Trophoblast cell (in vitro differentiated cells and primary cell): Measurements from ENCODE around the gene SLC22A1.

Source experiments
- DNase-seq, 2 donors: peaks; one replicate each; pipeline ENCODE4 v3.0.0-alpha.2; 2016
- H2AFZ ChIP-seq: 2 replicates; pipeline ENCODE4 v1.6.1; 2013; ENCODE audit warnings: low read length, moderate library complexity, mild to moderate bottlenecking; ENCODE audit not compliant: insufficient read depth, poor library complexity
- H2AK5ac ChIP-seq: 2 replicates; pipeline ENCODE4 v1.6.1; 2013; ENCODE audit warnings: mild to moderate bottlenecking, low read length
- H2BK120ac ChIP-seq: 2 replicates; pipeline ENCODE4 v1.6.1; 2013; ENCODE audit warnings: low read length, mild to moderate bottlenecking, moderate library complexity; ENCODE audit not compliant: insufficient read depth, poor library complexity
- H2BK12ac ChIP-seq: 2 replicates; pipeline ENCODE4 v1.6.1; 2013; ENCODE audit warnings: mild to moderate bottlenecking, low read length, moderate library complexity
- H2BK5ac ChIP-seq: 2 replicates; pipeline ENCODE4 v1.6.1; 2013; ENCODE audit warnings: low read length, low read depth, moderate library complexity, mild to moderate bottlenecking; ENCODE audit not compliant: poor library complexity
- H3K14ac ChIP-seq: 2 replicates; pipeline ENCODE4 v1.6.1; 2013; ENCODE audit warnings: mild to moderate bottlenecking, low read length
- H3K18ac ChIP-seq: 2 replicates; pipeline ENCODE4 v1.6.1; 2013; ENCODE audit warnings: mild to moderate bottlenecking, low read length
- H3K23ac ChIP-seq: 2 replicates; pipeline ENCODE4 v1.6.1; 2013; ENCODE audit warnings: low read length
- H3K27ac ChIP-seq: 2 replicates; pipeline ENCODE4 v1.5.1; 2013; ENCODE audit warnings: low read depth, mild to moderate bottlenecking, inconsistent platforms, low read length, moderate library complexity
- H3K27me3 ChIP-seq: 2 replicates; pipeline ENCODE4 v1.6.1; 2013; ENCODE audit warnings: inconsistent platforms, mild to moderate bottlenecking, low read length, moderate library complexity; ENCODE audit not compliant: insufficient read depth
- H3K36me3 ChIP-seq, 2 experiments: 1 replicate in 1 of 2; 2 replicates in 1 of 2; pipeline ENCODE4 v1.6.1; 2013; ENCODE audit warnings: low read length in 2 of 2, mild to moderate bottlenecking in 2 of 2, moderate library complexity in 1 of 2; ENCODE audit not compliant: insufficient read depth in 2 of 2, control insufficient read depth in 1 of 2
- H3K4ac ChIP-seq: 2 replicates; pipeline ENCODE4 v1.6.1; 2013; ENCODE audit warnings: low read depth, mild to moderate bottlenecking, low read length, moderate library complexity
- H3K4me1 ChIP-seq, 2 experiments: 1 replicate in 1 of 2; 2 replicates in 1 of 2; pipeline ENCODE4 v1.6.1; 2013; ENCODE audit warnings: low read length in 2 of 2, mild to moderate bottlenecking in 2 of 2, moderate library complexity in 1 of 2; ENCODE audit not compliant: insufficient read depth in 2 of 2, control insufficient read depth in 1 of 2
- H3K4me2 ChIP-seq: 2 replicates; pipeline ENCODE4 v1.6.1; 2013; ENCODE audit warnings: inconsistent platforms, mild to moderate bottlenecking, low read length, moderate library complexity
- H3K4me3 ChIP-seq: 2 replicates; pipeline ENCODE4 v1.5.1; 2013; ENCODE audit warnings: mild to moderate bottlenecking, low read depth, low read length, inconsistent platforms
- H3K79me1 ChIP-seq: one replicate; pipeline ENCODE4 v1.6.1; 2013; ENCODE audit warnings: low read length
- H3K79me2 ChIP-seq: 2 replicates; pipeline ENCODE4 v1.6.1; 2013; ENCODE audit warnings: low read length, mild to moderate bottlenecking; ENCODE audit not compliant: control insufficient read depth, insufficient read depth, poor library complexity
- H3K9ac ChIP-seq: 2 replicates; pipeline ENCODE4 v1.6.1; 2013; ENCODE audit warnings: mild to moderate bottlenecking, low read length
- H3K9me3 ChIP-seq: 2 replicates; pipeline ENCODE4 v1.6.1; 2013; ENCODE audit warnings: low read depth, mild to moderate bottlenecking, control low read depth, inconsistent platforms, low read length; ENCODE audit not compliant: insufficient read depth
- H4K12ac ChIP-seq: 2 replicates; pipeline ENCODE4 v1.6.1; 2013; ENCODE audit warnings: low read depth, mild to moderate bottlenecking, low read length, moderate library complexity
- H4K8ac ChIP-seq: 2 replicates; pipeline ENCODE4 v1.6.1; 2013; ENCODE audit warnings: low read depth, mild to moderate bottlenecking, low read length, moderate library complexity
- H4K91ac ChIP-seq: one replicate; pipeline ENCODE4 v1.6.1; 2013; ENCODE audit warnings: low read depth, mild to moderate bottlenecking, low read length, moderate library complexity
- WGBS: extraction: QIAGEN DNeasy Blood & Tissue Kit; methylation state at CpG from one replicate; pipeline ENCODE4 v1.1.7; 2013; ENCODE audit warnings: missing lambda C conversion rate; ENCODE audit not compliant: insufficient read length, insufficient coverage; ENCODE audit errors: extremely low coverage; 5-methylcytosine and 5-hydroxymethylcytosine counted together

Gene SLC22A1

DNA sequence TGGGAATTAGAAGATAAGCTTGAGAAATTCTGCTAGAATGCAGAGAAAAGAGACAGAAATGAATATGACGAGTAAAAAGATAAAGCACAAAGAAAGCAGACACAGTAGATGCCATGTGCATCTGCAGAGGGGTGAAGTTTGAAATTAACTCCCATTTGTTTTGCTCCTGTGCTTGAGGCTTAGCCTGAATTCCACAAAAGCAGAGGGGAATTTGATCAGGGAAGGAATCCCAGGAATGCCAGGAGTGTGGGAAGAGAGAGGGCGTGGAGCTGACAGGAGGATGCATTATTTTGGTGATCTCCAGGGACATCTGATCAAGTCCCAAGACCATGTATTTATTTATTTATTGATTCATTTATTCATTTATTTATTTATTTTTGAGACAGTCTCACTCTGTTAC is 55.6 kb downstream of the SLC22A1 start:
- no peaks in the 10 kb centered on the region for H3K9me3 ChIP-seq
- no peaks in the 10 kb centered on the region for H3K27me3 ChIP-seq
- no peak overlapping the region for H2BK12ac ChIP-seq
- peaks cover 2% of the 10 kb centered on the region for H3K79me1 ChIP-seq
- no CpG with 5 or more reads among the region's 2 CpGs for WGBS
- H4K91ac ChIP-seq, result no peak overlapping the region
- no peak overlapping the region for H4K8ac ChIP-seq
- no peaks in the 10 kb centered on the region for H3K79me2 ChIP-seq
- no peak overlapping the region for H3K4ac ChIP-seq
- H3K4me1 ChIP-seq, result peaks cover 0 to 2% of the 10 kb centered on the region in 2 experiments
- no peak overlapping the region for H2BK120ac ChIP-seq
- no peak overlapping the region for H2BK5ac ChIP-seq
- no peak overlapping the region for H3K4me3 ChIP-seq
- H3K23ac ChIP-seq, result no peak overlapping the region
- no peak overlapping the region for H3K4me2 ChIP-seq
- H4K12ac ChIP-seq, result no peak overlapping the region
- H3K36me3 ChIP-seq, result no peaks in the 10 kb centered on the region
- H3K14ac ChIP-seq, result no peak overlapping the region
- H3K9ac ChIP-seq, result no peak overlapping the region
- no peak overlapping the region for H2AFZ ChIP-seq
- H2AK5ac ChIP-seq, result no peak overlapping the region
- H3K18ac ChIP-seq, result no peak overlapping the region
- H3K27ac ChIP-seq, result no peak overlapping the region
- no peak for DNase-seq

DNA sequence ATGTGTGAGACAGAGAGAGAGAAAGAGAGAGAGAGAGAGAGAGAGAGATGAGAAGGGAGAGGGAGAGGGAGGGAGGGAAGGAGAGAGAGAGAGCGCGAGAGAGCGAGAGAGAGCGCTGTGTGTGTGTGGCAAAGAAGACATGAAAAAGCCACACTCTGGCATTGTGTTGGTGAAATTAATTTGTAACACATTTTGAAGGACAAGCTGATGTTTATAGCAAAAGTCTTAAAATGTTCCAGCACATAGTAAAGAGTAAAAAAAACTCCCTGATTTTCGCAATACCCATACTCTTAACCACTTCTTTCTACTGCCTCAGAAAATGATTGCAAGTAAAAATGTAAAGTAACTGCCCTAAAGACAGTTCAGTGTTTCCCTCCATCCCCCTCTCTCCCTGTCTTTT is 56.7 kb downstream of the SLC22A1 start:
- Histone ChIP-seq H3K4me2 (no peak overlapping the region), H4K91ac (no peak overlapping the region), H2BK5ac (no peak overlapping the region), H4K8ac (no peak overlapping the region), H2AFZ (no peak overlapping the region), H3K79me2 (no peaks in the 10 kb centered on the region), H4K12ac (no peak overlapping the region), H3K27ac (no peak overlapping the region), H2BK120ac (no peak overlapping the region), H3K27me3 (no peaks in the 10 kb centered on the region), H2BK12ac (no peak overlapping the region), H3K14ac (no peak overlapping the region), H3K36me3 (no peaks in the 10 kb centered on the region), H3K79me1 (peaks cover 2% of the 10 kb centered on the region), H3K23ac (no peak overlapping the region), H3K18ac (no peak overlapping the region), H2AK5ac (no peak overlapping the region), H3K9ac (no peak overlapping the region), H3K9me3 (no peaks in the 10 kb centered on the region), H3K4ac (no peak overlapping the region), H3K4me3 (no peak overlapping the region), H3K4me1 (peaks cover 0 to 2% of the 10 kb centered on the region in 2 experiments)
- DNase-seq, result no peak
- WGBS, result 60% methylated on average over 3 of the region's 5 CpGs

DNA sequence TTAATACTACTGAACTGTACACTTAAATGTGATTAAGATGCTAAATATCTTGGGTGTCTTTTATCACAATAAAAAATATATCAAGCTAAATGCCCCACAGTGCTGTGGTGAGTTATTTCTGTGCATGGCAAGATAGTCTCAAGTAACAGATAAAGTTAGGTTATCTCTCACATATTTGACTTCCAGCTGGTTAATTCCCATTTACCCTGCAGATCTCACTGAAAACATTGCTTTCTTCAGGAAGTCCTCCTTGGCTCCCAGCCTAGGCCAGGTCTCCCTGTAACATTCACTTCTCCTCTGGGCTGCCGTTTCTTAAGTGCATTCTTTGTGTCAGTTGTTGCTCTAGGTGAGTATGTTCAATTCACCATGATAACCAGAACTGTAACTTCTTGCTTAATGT is 59.1 kb downstream of the SLC22A1 start:
- Histone ChIP-seq H4K12ac (no peak overlapping the region), H3K23ac (no peak overlapping the region), H3K4me1 (no peaks in the 10 kb centered on the region), H3K9ac (no peak overlapping the region), H3K9me3 (no peaks in the 10 kb centered on the region), H3K4ac (no peak overlapping the region), H3K4me3 (no peak overlapping the region), H3K27ac (no peak overlapping the region), H4K8ac (no peak overlapping the region), H3K14ac (no peak overlapping the region), H2BK5ac (no peak overlapping the region), H2AFZ (no peak overlapping the region), H3K18ac (no peak overlapping the region), H2BK120ac (no peak overlapping the region), H2BK12ac (no peak overlapping the region), H3K4me2 (no peak overlapping the region), H3K36me3 (no peaks in the 10 kb centered on the region), H3K79me2 (no peaks in the 10 kb centered on the region), H3K27me3 (no peaks in the 10 kb centered on the region), H4K91ac (no peak overlapping the region), H3K79me1 (no peaks in the 10 kb centered on the region), H2AK5ac (no peak overlapping the region)
- no CpG with 5 or more reads among the region's 1 CpG for whole genome bisulfite sequencing
- DNase-seq, result no peak

DNA sequence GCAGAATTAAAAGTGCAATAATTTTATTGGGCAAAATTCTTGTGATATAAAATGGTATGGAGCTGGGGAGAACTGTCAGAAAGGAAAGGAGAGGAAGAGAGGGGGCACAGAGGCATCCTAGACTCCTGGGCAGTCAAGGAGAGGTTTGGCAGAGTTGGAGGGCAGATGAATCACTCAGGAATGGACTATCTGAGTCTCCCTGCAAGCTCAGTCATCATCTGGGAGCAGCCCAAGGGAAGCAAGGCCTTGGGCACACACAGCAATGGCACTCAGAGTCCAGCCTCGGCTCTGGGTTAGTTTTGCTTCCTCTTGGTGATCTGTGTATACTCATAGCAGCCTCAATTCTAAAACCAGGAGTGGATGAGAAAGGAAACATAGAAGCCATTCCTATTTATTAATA is 67.2 kb downstream of the SLC22A1 start:
- H3K14ac ChIP-seq, result no peak overlapping the region

More for the DNA sequence above, 67.2 kb downstream of the SLC22A1 start:
- Histone ChIP-seq H3K18ac (no peak overlapping the region), H2BK12ac (no peak overlapping the region), H3K4me2 (no peak overlapping the region), H3K4me3 (no peak overlapping the region), H4K12ac (no peak overlapping the region), H3K23ac (peak overlapping the region; percentile 10), H3K79me1 (no peaks in the 10 kb centered on the region), H3K9me3 (peaks cover 2% of the 10 kb centered on the region), H2BK5ac (no peak overlapping the region), H3K27me3 (no peaks in the 10 kb centered on the region), H3K36me3 (no peaks in the 10 kb centered on the region), H3K27ac (no peak overlapping the region), H2AFZ (no peak overlapping the region), H2BK120ac (no peak overlapping the region), H4K8ac (no peak overlapping the region), H3K79me2 (no peaks in the 10 kb centered on the region), H3K4ac (no peak overlapping the region), H4K91ac (no peak overlapping the region), H2AK5ac (no peak overlapping the region), H3K4me1 (no peaks in the 10 kb centered on the region), H3K9ac (no peak overlapping the region)
- no peak for DNase-seq
- WGBS, result no CpG with 5 or more reads among the region's 1 CpG
